ENCODE results near the gene TP63.
"Not testable (repeated sequence)": the region's sequence is repeated elsewhere in the genome, so short reads cannot be mapped to it uniquely, and the experiment has no call there.

Gene TP63

GRCh38 chr3:189631373-189631408 lies at the start of gene TP63:
TSS of gene TP63 (plus strand) at chr3:189631389. CDS start at chr3:189631516, 127 bp downstream.
- TF ChIP-seq JUND (IDR thresholded peaks at IDR 0.05; ENCODE audit: low read depth): no peak
- no peak for DNase-seq (ENCODE audit: low read depth in 1 of 2, low spot score in 1 of 2)
- in situ Hi-C loops (cut with HindIII; ENCODE audit: low pct_unique_long_range_greater_than_20kb, low sequenced_read_pairs): no loop called here

DNA sequence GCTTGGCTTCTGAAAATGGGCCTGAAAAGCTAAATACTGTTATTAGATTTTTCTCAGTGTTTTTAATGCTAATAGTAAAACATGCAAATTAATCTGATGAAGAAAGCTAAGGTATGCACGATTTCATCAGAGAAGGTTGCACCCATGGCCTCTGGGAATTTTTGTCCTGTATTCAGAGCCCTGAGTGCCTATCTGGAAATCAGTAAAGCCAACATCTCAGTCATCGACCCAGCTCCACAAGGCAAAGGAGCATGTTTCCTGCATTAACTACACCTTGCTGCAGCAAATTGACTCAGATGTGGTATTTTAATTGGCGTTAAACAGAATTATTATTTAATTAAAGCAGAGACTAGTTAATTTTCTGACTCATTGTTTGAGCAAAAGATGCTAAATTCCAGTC lies 49.0 kb upstream of the TP63 start:
- in situ Hi-C loops (cut with HindIII; ENCODE audit: low pct_unique_long_range_greater_than_20kb, low sequenced_read_pairs): no loop called here

DNA sequence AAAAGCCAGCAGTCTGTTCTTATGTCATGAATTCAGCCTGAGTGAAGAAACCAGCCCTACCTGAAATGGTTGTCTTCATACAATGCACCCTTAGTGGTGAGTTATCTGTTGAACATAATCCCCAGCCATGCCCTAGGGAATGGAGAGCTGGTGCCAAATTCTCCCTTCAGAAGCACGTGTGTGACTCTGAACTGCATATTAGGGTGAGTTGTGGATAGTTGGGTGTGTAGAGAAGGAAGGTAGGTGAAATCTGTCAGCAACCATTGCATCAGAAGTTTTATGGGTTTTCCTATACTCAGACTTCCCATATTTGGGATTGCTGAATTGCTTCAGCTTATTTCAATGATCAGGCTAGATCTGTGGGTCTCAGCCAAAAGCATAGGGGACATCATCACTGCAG lies 46.5 kb upstream of the TP63 start:
- in situ Hi-C loops (cut with HindIII; ENCODE audit: low pct_unique_long_range_greater_than_20kb, low sequenced_read_pairs): no loop called here
- peak in 1 of 2 experiments; percentile 76 for DNase-seq (ENCODE audit: low read depth in 1 of 2, low spot score in 1 of 2)
- TF ChIP-seq JUND (IDR thresholded peaks at IDR 0.05; ENCODE audit: low read depth): no peak

More for the DNA sequence above, 49.0 kb upstream of the TP63 start:
- peak in 1 of 2 experiments; percentile 46 for DNase-seq (ENCODE audit: low read depth in 1 of 2, low spot score in 1 of 2)
- TF ChIP-seq JUND (IDR thresholded peaks at IDR 0.05; ENCODE audit: low read depth): peak; percentile 71

DNA sequence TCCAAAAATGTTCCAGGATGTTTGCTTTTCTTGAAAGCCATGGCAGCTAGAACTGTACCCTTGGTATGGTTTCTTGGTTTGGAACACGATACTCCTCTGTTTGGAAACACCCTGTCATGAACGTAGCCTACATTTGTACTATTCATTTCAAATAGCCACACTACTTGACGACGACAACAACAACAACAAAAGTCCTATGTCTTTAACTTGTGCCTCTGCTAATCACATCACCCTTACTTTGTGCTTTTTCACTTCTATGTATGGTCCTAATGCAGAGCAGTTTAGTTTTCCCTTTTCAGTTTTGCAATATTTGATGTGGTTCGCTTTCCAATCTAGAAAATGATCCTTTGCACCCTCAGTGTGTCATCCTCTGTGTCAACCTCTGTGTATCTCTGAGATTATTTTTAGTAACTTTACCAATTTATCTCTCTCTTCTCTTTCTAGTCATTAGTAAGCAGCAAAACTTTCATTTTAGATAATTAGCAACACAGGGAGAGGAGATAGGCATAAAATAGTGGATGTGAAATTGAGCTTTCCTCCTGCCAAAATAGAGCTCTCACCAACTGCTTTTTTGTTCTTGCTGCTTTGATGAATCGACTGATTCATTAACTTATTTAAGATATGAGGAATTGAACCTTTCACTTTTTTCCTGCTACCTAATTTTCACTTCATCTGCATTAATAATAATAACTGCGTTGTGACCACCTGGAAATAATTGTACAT lies 44.1 kb upstream of the TP63 start:
- in situ Hi-C loops (cut with HindIII; ENCODE audit: low pct_unique_long_range_greater_than_20kb, low sequenced_read_pairs): no loop called here
- no peak for DNase-seq (ENCODE audit: low read depth in 1 of 2, low spot score in 1 of 2)
- TF ChIP-seq JUND (IDR thresholded peaks at IDR 0.05; ENCODE audit: low read depth): no peak

GRCh38 chr3:189587664-189588040 lies 43.5 kb upstream of the TP63 start:
- in situ Hi-C loops (cut with HindIII; ENCODE audit: low pct_unique_long_range_greater_than_20kb, low sequenced_read_pairs): no loop called here
- DNase-seq (ENCODE audit: low read depth in 1 of 2, low spot score in 1 of 2): no peak

GRCh38 chr3:189588070-189588469 lies 43.1 kb upstream of the TP63 start:
- TF ChIP-seq JUND (IDR thresholded peaks at IDR 0.05; ENCODE audit: low read depth): no peak
- in situ Hi-C loops (cut with HindIII; ENCODE audit: low pct_unique_long_range_greater_than_20kb, low sequenced_read_pairs): no loop called here
- no peak for DNase-seq (ENCODE audit: low read depth in 1 of 2, low spot score in 1 of 2)

More at GRCh38 chr3:189587664-189588040, 43.5 kb upstream of the TP63 start:
- no peak for TF ChIP-seq JUND (IDR thresholded peaks at IDR 0.05; ENCODE audit: low read depth)

DNA sequence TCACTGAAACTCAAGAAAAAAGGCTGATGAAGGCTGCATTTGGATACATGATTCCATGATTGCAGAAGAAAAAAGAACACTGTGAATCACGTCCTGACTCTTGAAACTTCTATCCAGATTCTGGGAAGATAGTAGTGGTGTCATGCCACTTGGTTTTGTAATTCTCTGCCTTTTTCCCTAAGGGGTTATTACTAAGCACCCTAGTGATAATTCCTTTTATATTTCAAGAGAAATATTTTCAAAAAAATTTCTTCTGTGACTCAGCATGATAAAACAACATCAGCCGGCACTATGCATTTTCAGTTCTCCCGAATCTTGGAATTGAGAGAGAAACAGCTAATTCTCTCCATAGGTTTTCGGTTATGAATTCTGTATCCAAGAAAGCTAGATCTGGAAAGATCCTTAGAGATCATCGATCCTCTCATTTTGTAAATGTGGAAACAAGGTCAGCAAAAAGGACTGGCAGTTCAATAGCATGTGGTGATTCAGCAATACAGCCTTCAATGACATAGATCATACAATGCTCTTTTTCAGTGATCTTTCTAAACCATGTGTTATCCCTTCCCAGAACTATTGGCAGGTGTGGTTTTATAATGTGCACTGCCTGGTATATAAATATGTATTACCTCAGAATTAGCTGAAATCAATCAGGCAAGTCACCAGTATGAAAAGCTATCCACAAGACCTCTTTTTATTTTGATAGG lies 42.6 kb upstream of the TP63 start:
- in situ Hi-C loops (cut with HindIII; ENCODE audit: low pct_unique_long_range_greater_than_20kb, low sequenced_read_pairs): no loop called here
- no peak for DNase-seq (ENCODE audit: low read depth in 1 of 2, low spot score in 1 of 2)
- TF ChIP-seq JUND (IDR thresholded peaks at IDR 0.05; ENCODE audit: low read depth): no peak

DNA sequence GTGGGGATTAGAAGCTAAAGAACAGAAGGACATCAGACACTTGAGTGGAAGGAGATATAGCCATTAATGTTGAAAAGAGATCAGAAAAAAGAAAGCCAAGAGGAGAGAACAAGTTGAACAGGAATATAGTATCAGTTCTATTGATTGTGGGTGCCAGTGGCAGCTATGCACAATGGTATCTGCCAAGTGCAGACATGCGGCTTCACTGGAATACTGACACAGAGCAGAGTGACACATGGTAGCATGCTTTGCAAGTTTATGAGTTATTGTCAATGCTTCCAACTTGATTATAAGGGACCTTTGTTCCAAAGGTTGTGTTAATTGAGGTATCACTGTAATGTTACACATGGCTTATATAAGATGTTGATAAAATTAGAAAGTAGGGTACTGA lies 42.0 kb upstream of the TP63 start:
- TF ChIP-seq JUND (IDR thresholded peaks at IDR 0.05; ENCODE audit: low read depth): no peak
- in situ Hi-C loops (cut with HindIII; ENCODE audit: low pct_unique_long_range_greater_than_20kb, low sequenced_read_pairs): no loop called here
- DNase-seq (ENCODE audit: low read depth in 1 of 2, low spot score in 1 of 2): no peak

- no peak for DNase-seq (ENCODE audit: low read depth in 1 of 2, low spot score in 1 of 2)
- in situ Hi-C loops (cut with HindIII; ENCODE audit: low pct_unique_long_range_greater_than_20kb, low sequenced_read_pairs): no loop called here
- TF ChIP-seq JUND (IDR thresholded peaks at IDR 0.05; ENCODE audit: low read depth): no peak
Measured at GRCh38 chr3:189590223-189590622, 41.0 kb upstream of the TP63 start.

GRCh38 chr3:189593581-189593980 lies 37.6 kb upstream of the TP63 start:
- DNase-seq (ENCODE audit: low read depth in 1 of 2, low spot score in 1 of 2): no peak
- TF ChIP-seq JUND (IDR thresholded peaks at IDR 0.05; ENCODE audit: low read depth): no peak
- in situ Hi-C loops (cut with HindIII; ENCODE audit: low pct_unique_long_range_greater_than_20kb, low sequenced_read_pairs): no loop called here

DNA sequence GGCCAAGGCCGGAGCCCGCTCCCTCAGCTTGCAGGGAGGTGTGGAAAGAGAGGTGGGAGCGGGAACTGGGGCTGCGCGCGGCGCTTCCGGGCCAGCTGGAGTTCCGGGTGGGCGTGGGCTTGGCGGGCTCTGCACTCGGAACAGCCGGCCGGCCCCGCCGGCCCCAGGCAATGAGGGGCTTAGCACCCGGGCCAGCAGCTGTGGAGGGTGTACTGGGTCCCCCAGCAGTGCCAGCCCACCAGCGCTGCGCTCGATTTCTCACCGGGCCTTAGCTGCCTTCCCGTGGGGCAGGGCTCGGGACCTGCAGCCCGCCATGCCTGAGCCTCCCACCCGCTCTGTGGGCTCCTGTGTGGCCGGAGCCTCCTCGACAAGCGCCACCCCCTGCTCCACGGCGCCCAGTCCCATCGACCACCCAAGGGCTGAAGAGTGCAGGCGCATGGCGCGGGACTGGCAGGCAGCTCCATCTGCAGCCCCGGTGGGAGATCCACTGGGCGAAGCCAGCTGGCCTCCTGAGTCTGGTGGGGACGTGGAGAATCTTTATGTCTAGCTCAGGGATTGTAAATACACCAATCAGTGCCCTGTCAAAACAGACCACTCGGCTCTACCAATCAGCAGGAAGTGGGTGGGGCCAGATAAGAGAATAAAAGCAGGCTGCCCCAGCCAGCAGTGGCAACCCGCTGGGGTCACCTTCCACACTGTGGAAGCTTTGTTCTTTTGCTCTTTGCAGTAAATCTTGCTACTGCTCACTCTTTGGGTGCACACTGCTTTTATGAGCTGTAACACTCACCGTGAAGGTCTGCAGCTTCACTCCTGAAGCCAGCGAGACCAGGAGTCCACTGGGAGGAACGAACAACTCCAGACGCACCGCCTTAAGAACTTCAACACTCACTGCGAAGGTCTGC lies 34.9 kb upstream of the TP63 start:
- DNase-seq (ENCODE audit: low read depth in 1 of 2, low spot score in 1 of 2); in situ Hi-C loops (cut with HindIII; ENCODE audit: low pct_unique_long_range_greater_than_20kb, low sequenced_read_pairs): not testable (repeated sequence)

DNA sequence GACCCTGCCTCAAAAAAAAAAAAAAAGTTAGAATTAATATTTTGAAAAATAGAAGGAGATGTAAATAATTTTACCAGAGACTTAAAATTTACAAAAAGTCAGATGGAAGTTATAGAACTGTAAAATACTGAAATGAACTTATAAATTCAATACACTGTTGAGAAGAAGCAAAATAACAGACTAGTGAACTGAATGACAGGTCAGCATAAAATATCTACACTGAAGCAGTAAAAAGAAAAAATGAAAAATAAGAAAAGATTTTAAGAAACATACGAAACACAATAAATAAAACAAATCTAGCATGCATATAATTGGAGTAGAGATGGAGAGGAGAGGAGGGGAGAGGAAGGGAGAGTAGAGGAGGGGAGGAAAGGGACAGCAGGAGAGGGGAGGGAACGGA lies 33.3 kb upstream of the TP63 start:
- DNase-seq (ENCODE audit: low read depth in 1 of 2, low spot score in 1 of 2): no peak
- no peak for TF ChIP-seq JUND (IDR thresholded peaks at IDR 0.05; ENCODE audit: low read depth)
- in situ Hi-C loops (cut with HindIII; ENCODE audit: low pct_unique_long_range_greater_than_20kb, low sequenced_read_pairs): no loop called here

DNA sequence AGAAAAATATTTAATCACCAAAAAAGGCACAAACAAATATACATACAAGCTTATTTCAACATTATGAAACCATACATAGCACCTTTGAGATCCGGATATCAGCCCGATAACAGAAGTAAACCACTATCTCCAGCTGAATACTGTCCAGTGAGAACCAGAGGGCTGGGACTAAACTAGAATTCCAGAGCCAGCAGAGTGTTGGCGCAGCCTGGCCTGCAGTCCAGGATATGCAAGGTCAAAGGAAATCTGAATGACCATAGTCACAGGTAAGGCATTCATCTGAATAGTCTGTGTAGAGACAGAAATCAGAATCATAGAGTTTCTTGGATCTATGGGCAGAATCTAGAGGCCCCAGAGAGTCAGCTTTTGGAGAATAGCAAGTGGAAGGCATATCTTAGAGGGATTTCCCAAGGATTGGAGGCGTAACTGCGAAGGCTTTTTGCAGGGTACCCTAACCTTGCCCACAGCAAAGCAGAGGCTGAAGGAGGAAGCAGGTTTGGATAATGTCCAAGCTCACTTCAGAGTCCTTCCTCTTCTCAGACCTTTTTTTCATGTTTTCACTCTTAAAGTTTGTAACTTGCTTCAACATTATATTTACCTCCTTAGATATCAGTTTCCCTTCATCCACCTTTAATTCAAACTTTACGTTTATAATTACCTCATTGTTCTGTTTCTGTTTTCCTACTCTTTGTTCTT lies 32.5 kb upstream of the TP63 start:
- in situ Hi-C loops (cut with HindIII; ENCODE audit: low pct_unique_long_range_greater_than_20kb, low sequenced_read_pairs): no loop called here
- no peak for TF ChIP-seq JUND (IDR thresholded peaks at IDR 0.05; ENCODE audit: low read depth)
- DNase-seq (ENCODE audit: low read depth in 1 of 2, low spot score in 1 of 2): no peak
